T-helper 2 cell (primary cell): ENCODE results near the gene CCL5.

Source experiments
- DNase-seq, 5 experiments: peaks; one replicate each; pipeline versions ENCODE4 v3.0.0 to v3.0.0-alpha.2; 2012 to 2022
- total RNA-seq, 2 donors: gene quantifications; one replicate each; lab custom pipeline; 2026; lab: John Stamatoyannopoulos, UW

Gene CCL5
- 0.27 to 0.94 reads per million in 2 donors for total RNA-seq

DNA sequence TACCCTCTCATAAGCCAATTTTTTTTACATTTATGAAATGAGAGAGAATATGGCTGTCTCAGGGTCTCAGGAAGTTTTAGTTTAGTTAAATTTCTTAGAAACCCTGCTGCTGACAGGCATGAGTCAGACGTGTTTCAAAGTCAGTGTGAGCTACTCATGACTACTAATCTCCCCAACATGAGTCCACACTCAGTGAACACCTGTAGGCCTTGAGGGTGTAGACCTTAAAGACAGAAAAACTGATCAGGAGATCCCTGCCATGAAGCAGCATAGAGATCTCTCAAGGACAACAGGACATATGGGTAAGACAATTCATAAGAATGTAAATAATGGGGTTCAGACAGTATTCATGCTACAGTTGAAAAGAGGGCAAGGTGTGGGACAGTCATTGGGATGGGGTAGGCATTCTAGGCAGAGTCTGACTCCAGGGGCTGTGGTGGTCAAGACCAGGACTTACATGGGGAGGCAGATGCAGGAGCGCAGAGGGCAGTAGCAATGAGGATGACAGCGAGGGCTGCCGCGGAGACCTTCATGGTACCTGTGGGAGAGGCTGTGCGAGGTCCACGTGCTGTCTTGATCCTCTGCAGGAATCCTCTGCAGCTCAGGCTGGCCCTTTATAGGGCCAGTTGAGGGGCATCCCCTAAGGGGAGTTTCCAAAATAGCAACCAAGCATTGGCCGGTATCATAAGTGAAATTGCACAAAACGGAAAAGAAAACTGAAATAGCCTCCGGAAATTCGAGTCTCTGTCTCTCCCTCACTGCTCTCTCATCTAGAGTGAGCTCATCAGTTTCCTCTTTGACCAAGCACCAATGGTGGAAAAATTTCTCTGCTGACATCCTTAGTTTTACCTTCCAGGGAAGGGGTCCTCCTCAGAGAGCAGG is at the start of gene CCL5:
TSS of gene CCL5 (minus strand) at position 588 of the 882 bp plus-strand sequence.
- peak in 2 of 5 experiments; percentile 72 to 73 for DNase-seq

DNA sequence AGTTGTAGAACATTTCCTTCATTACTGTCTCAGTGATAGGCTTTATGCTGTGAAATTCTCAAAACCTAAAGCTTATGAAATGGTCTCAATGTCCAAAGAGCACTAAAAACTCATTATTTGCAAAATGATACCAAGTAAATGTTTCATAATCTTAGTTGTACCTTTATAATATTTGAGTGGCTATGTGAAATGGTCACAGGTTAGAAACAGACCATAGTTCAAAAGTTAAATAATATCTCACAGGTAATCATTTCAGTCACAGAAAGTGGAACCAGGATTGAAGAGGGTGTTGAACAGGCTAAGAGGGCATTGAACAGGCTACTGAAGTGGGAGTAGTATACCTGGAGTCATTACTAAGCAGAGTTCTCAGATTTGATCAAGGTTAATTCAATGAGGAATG is 47.6 kb upstream of the CCL5 start:
- DNase-seq, result no peak

DNA sequence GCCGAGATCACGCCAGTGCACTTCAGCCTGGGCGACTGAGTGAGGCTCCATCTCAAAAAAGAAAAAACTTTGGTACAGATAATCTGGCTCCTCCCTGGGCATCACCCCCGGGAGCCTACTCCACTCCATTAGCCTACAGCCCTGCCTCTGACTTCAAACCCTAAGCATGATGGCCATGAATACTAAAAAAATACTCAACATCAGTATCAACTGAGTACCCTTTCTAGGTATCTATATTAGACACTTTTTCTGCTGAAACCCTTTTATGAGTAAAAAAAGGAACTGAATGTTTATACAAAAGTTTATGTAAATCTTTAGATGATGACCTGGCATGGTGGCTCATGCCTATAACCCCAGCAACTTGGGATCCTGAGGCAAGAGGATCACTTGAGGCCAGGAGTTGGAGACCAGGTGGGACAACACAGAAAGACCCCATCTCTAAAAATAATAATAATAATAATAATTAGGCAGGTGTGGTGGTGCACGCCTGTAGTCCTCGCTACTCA is 43.5 kb upstream of the CCL5 start:
- DNase-seq, result no peak

DNA sequence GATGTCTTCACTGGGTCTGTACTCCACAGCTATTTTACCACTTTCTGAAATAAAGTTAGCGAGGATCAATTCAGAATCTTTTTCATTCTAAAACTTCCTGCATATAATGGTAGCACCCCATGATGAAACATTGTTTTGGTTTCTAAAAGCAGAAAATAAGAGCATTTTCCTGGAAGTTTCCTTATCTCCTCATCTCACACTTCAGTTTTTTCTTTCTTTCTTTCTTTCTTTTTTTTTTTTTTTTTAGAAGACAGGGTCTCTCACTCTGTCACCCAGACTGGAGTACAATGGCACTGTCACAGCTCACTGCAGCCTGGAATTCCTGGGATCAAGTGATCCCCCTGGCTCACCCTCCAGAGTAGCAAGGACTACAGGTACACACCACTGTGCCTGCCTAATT is 40.1 kb upstream of the CCL5 start:
- no peak for DNase-seq

DNA sequence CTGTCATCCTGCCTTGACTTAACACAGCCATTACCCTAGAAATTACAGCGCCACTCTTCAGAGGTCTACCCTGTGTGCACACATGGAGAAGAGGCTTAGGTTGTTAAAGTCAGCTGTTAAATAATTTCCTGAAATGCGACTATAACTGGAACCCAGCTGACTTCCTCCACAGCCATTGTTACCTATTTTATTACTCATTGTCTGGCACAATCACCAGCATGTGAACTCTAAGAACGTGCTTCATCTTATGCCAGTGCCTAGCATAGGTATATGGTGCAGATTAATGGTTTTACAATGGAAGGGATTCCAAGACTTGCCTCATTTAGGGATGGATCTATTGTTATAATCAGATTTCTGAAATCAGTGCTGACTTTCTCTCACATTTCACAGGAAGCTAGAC is 38.5 kb upstream of the CCL5 start:
- DNase-seq, result no peak

DNA sequence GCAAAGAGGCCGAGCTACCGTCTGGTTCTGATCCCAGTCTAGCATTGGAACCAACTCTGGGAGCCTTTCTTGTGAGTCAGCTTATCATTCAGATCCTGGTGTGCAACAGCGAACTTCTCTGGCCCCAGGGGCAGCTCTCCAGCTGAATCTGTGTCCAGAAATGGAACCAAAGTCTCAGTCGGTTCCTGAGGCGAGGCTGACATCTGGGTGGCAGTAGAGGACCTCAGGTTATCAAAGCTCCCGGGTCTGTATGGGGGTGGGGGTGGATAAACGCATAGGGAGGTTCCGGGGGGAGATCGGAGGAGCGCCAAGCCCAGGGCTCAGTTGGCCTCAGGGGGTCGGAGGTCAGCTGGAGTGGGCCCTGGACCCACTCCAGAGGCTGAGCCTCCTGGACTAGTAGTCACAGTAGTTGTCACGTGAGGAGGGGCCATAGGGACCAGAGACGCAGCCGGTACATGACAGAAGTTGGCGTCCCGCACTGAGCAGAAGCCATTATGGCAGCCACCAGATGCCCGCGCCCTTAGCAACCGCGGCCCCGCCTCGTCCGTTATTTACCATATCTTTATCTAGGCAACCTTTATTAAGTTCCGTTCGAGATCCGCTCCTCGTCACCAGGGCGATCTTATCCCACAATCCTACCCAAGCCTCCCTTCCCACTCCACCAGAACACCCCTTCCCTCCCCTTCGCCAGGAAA is 37.5 kb upstream of the CCL5 start:
- no peak for DNase-seq

DNA sequence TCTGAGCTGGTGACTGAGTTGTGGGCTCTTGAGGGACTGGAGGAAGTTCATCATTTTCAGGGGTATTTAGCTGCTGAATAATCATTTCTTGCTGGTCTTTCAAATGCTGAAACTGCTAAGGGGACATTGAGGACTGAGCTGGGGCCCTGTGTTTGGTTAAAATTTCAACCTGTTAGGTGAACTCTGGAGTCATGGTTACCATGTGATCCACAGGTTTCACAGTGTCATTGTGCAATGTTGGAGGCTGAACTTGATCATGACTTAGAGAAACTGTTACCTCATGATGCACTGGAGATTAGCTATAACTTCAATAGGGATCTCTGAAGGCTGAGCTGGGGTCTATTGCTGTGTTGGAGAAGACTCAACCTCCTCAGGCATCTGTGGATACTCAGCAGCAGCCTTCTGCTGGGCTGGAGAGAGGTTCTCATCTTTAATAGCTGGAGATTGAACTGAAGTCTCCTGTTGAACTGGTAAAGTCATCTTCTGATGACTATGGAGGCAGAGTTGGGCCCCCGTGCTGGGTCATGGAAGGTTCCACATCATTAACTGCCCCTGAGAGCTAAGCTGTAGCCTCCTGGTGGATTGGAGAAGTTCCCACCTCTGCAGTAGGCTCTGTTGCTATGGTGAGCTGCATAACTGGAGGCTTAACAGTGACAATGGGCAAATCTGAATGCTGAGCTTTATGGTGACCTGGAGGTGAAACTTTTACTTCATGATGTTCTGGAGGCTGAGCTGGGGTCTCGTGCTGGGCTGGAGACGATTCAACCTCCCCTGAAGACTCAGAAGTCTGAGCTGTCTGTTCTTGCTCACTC is 35.2 kb upstream of the CCL5 start:
- no peak for DNase-seq

DNA sequence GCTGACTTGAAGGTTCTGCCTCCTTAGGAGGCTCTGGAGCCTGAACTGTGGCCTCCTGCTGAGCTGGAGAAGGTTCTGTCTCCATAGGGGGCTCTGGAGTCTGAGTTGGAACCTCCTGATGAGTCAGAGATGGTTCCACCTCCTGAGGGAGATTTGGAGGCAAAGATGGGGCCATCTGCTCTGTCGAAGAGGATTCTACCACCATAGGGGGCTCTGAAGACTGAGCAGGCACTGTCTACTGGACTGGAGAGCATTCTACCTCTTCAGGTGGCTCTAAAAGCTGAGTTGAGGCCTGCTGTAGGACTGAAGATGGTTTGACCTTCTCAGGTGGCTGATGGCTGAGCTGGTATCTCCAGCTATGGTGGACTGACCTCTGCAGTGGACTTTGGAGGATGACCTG is 34.2 kb upstream of the CCL5 start:
- DNase-seq, result no peak

DNA sequence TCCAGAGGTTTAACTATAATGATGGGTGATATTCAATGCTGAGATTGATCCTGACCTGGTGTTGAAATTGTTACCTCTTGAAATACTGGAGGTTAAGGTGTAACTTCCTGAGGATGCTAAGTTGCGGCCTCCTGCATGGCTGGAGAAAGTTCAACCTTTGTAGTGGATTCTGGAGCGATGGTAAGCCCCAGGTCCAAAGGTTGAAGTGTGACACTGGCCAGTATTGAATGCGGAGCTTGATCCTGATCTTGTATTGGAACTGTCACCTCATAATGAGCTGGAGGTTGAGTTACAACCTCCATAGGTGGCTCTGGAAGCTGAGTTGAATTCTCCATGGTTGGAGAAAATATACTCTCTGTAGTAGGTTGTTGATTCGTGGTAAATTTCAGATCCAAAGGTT is 33.4 kb upstream of the CCL5 start:
- no peak for DNase-seq

DNA sequence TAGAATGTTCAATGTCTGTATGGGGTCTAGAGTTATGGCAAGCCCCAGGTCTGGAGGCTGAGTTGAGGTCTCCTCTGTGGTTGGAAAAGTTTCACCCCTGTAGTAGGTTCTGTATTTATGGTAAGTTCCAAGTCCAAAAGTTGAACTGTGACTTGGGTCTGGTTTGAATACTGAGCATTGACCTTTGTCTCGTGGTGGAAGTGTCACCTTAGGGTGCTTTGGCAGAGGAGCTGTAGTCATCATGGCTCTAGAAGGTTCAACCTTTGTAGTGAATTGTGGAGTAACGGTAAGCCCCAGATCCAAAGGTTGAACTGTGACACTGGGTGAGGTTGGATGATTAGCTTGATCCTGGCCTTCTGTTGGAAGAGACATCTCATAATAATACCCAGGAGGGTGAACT is 32.8 kb upstream of the CCL5 start:
- DNase-seq, result no peak

DNA sequence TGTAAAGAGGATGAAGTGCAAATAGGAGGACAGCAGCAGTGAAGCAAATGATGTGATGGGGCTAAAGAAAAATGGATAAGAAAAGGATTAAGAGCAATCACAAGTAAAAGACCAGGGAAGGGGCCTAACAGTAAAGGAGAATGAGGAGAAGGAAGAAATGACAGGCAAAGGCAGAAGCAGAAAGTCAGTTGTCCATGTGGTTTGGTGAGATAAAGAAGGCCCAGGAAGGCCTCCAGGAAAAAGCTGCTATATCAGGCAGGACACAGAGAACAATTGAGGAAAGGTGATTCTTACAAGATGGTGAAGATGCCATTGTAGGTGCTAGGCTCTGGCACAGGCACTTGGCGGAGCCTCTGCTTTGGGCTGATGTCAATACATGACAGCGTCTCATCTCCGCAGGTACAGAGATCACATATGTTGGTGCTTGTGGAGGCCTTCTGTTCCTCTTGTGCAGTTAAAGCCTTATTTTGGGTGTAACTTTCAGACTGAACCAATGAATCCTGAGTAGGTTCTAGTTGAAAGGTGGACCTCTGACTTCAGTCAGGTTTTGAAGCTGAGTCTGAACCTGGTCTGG is 32.3 kb upstream of the CCL5 start:
- DNase-seq, result no peak

DNA sequence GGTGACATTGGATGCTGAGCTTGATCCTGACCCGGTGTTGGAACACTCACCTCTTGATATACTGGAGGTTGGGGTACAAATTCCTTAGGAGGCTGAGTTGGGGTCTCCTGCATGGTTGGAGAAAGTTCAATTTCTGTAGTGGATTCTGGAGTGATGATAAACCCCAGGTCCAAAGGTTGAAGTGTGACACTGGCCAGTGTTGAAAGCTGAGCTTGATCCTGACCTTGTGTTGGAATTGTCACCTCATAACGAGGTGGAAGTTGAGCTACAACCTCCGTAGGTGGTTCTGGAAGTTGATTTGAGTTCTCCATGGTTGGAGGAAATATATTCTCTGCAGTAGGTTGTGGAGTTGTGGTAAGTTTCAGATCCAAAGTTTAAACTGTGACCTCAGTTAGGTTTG is 29.2 kb upstream of the CCL5 start:
- no peak for DNase-seq

DNA sequence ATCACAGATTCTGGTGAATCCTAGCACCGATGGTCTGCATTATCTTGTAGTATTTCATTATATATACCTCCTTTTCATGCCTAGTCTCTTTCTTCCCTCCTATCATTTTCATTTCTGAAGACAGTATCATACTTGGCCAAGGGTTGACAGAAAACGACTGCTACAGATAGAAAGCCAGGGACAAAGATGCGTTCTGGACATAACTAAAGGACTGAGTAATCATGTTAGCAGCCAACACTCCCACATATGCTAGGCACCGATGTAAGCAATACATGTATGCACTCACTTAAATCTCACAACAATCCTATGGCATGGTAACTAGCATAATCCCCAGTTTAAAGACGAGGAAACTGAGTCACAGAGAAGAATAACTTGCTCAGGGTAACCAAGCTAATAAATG is 27.5 kb upstream of the CCL5 start:
- DNase-seq, result no peak

DNA sequence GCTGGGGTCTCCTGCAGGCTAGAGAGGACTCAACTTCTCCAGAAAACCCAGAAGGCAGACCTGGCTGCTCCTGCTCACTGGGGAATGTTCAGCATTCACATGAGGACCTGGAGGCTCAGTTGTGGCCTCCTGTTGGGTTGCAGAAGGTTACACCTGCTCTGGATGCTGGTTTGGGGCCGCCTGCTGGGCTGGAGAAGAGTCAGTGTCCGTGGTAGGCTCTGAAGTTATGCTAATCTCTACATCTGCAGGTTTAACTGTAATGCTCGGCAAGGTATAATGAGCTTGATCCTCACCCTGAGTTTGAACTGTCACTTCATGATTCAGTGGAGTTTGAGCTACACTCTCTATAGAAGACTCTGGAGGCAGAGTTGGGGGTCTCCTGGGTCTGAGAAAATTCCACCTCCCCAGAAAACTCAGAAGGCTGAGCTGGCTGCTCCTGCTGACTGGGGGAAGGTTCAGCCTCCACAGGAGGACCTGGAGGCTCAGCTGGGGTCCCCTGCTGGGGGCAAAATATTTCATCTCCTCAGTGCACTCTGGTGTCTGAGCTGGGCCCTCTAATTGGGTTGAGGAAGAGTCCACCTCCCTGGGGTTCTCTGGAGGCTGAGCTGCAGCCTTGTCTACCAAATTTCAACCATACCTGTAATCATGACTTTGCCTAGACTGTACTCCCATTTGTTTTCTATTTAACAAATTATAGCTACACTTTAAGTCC is 26.9 kb upstream of the CCL5 start:
- DNase-seq, result no peak

DNA sequence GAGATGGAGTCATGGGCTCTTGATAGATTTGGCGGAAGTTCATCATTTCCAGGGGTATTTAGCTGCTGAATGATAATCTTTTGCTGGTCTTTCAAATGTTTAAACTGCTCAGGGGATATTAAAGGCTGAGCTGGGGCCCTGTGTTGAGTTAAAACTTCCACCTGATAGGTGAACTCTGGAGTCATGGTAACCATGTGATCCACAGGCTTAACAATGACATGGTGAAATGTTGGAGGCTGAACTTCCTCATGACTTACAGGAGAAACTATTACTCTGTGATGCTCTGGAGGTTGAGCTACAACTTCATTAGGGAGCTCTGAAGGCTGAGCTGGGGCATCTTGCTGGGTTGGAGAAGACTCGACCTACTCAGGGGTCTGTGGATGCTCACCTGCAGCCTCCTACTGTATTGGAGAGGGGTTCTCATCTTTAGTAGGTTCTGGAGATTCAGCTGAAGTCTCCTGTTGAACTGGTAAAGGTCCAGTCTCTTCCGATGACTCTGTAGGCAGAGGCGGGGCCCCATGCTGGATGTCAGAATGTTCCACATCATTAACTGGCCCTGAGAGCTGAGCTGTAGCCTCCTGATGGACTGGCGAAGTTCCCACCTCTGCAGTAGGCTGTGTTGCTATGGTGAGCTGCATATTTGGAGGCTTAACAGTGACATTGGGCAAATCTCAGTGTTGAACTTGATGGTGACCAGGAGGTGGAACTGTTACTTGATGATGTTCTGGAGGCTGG is 26.2 kb upstream of the CCL5 start:
- no peak for DNase-seq

DNA sequence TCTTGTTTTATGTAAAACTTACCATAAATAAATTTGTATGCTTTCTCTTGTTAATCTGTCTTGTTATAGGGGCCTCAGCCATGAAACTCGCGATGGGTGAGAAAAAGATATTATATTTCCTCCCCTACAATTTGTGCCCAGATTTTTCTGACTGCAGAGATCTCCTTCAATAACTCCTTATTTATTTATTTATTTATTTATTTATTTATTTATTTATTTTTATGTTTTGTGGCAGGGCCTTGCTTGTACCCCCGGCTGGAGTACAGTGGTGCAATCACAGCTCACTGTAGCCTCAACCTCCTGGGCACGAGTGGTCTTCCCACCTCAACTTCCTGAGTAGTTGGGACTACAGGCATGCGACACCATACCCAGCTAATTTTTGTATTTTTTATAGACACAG is 23.3 kb upstream of the CCL5 start:
- DNase-seq, result no peak

DNA sequence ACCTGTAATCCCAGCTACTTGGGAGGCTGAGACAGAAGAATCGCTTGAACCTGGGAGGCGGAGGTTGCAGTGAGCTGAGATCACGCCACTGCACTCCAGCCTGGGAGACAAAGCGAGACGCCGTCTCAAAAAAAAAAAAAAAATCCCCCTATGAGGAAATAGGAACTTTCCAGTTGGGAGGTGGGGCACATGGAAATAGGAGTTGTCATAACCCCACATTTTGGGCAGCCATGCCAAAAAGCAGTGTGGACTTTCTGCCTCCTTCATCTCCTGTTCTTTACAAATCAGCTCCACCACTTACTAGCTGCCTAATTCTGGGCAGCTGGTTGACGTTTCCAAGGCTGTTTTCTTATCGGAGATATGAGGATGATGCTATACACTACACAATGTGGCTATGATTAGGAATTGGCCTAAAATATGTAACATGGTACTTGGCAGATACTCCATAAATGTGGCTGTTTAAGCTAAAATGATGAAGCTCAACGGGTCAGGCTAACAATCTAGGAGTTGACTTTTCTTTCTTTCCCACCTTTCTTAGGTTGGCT is 21.5 kb upstream of the CCL5 start:
- DNase-seq, result no peak

DNA sequence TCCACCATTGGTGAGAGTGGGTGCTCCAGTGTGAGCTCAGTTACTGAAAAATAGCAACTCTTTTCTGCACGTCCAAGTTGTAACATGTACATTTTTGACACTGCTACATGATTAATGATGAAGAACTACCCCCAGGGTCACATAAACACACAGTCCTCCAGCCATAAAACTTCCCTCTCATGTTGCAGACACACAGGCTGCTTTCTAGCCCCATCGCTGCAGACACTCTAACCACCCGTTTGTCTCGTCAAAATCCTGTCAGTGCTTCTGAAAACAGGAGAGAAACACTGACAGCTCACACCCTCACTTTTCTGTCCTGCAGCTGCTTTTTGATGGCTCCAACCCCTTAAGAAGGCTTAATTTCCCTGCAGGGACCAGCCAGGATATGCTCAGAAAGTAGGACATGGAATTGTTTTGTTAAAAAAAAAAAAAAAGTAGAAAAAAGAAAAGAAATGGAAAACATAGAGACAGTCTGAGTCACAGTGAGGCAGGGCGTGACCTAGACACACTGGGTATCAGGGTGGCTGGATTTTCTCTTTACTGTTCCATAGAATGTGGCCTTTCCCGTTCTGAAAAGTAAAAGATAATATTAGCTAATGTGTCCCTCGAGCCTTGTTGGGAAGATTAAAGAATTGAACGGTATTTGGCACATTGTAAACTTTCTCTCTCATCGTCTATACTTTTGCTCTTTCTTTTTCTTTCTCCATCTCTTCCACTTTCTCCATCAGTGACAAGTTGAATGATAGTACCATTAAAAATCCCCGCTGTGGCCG is 20.7 kb upstream of the CCL5 start:
- peak in 1 of 5 experiments; percentile 57 for DNase-seq

DNA sequence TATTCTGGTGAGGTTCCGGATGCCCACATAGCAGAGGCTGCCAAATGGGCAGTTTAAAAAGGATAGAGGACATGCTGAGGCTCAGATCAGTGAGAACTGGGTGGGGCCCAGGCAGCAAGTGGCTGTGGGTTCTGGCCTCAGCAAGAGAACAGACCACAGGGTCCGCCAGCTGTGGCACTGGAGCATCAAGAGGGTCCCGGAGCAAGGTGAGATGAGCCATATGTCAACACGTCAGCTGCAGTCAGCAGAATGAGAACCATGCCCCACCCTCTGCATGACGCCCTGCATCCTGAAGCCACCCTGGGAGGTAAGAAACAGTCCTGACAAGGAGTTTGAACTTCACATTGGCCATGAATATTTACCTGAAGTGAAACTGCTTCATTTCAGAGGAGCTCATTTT is 20.1 kb upstream of the CCL5 start:
- DNase-seq, result peak in 1 of 5 experiments; percentile 39
